MM.1S (cell line): Measurements from ENCODE around the gene KCNB1.

Experiments used
- CTCF ChIP-seq: fragments of 300-600 bp; sonication (generic); IDR thresholded peaks from 2 replicates; pipeline ENCODE4 v1.5.1; 2016; ENCODE audit warnings: antibody characterized with exemption, low read length, mixed read lengths
- EZH2 ChIP-seq: fragments of 300-600 bp; sonication (generic); optimal IDR thresholded peaks from 2 replicates; pipeline ENCODE3; 2017; ENCODE audit warnings: low read depth, mild to moderate bottlenecking, antibody characterized with exemption, low read length, mixed read lengths
- EZH2phosphoT487 ChIP-seq: fragments of 300-600 bp; sonication (generic); IDR thresholded peaks from 2 replicates; pipeline ENCODE4 v1.6.1; 2018; ENCODE audit warnings: antibody characterized with exemption, low read length

DNA sequence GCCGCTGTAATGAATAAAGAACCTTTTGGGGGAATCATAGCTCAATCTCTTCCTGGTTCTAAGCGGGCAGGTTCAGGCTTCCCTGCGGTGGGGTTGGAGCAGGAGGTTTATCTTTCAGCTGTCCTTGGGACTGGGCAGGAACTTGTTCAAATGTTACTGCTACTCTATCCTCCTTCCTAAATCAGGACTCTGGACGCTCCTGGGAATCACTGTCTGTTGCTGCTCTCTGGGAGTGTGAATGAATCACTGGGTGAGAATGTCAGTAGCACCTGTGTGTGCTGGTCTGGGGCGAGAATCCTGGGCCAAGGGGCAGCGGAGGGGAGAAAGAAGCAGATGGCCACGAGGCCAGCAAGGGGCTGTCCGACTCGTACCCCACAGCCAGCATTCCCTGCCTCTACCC lies 139.2 kb downstream of the KCNB1 start:
- TF ChIP-seq CTCF: no peak
- no peak for TF ChIP-seq EZH2
- TF ChIP-seq EZH2phosphoT487: no peak
